WTC11 (cell line): ENCODE results near the gene SLC39A7. TPM values are rescaled to one million over a fixed set of nuclear protein-coding genes. Genes with fewer than 3 reads are reported as not detected.

ENCODE experiments used
- ATAC-seq: fragments of 200-7000 bp; cut with Tn5 transposase; 2 replicates; pipeline ENCODE4 v1.10.0; 2021; ENCODE audit warnings: mild to moderate bottlenecking, moderate library complexity
- CTCF ChIA-PET: fragments of 300-600 bp; sonication (Branson Sonifier 250); formaldehyde crosslinking; loops from one replicate; lab custom pipeline; 2021; ENCODE audit warnings: antibody characterized with exemption; lab: Charles Lee
- POLR2A ChIA-PET: fragments of 350-600 bp; sonication (Branson Sonifier 250); formaldehyde crosslinking; loops from one replicate; lab custom pipeline; 2021; ENCODE audit warnings: antibody characterized with exemption; lab: Charles Lee
- DNase-seq: peaks from one replicate; pipeline ENCODE4 v3.0.0; 2021; ENCODE audit warnings: low spot score
- H3K27ac Mint-ChIP-seq: 2 replicates; pipeline ENCODE4 v1.8.0; 2021; ENCODE audit warnings: mixed read lengths
- H3K27me3 Mint-ChIP-seq: 2 replicates; pipeline ENCODE4 v1.8.0; 2021; ENCODE audit warnings: low read depth, mild to moderate bottlenecking, moderate library complexity, mixed read lengths
- H3K36me3 Mint-ChIP-seq: 2 replicates; pipeline ENCODE4 v1.8.0; 2021; ENCODE audit warnings: mixed read lengths
- H3K4me1 Mint-ChIP-seq: 2 replicates; pipeline ENCODE4 v1.8.0; 2022; ENCODE audit warnings: mixed read lengths
- H3K4me3 Mint-ChIP-seq: 2 replicates; pipeline ENCODE4 v1.8.0; 2021; ENCODE audit warnings: mild to moderate bottlenecking, moderate library complexity, mixed read lengths
- H3K9me3 Mint-ChIP-seq: 2 replicates; pipeline ENCODE4 v1.8.0; 2021; ENCODE audit warnings: mixed read lengths
- CREB1 ChIP-seq: sonication (generic); formaldehyde crosslinking; IDR thresholded peaks from 2 replicates; pipeline ENCODE4 v1.8.0; 2023; ENCODE audit warnings: mild to moderate bottlenecking, missing genetic modification reagents
- CREM ChIP-seq: sonication (generic); formaldehyde crosslinking; IDR thresholded peaks from 2 replicates; pipeline ENCODE4 v1.8.1; 2022; ENCODE audit warnings: mild to moderate bottlenecking, missing genetic modification reagents, moderate library complexity
- ERG ChIP-seq: fragments of 250-450 bp; sonication (Bioruptor Pico); IDR thresholded peaks from 2 replicates; pipeline ENCODE4 v1.8.0; 2021; ENCODE audit warnings: mild to moderate bottlenecking
- ETV6 ChIP-seq: sonication (generic); formaldehyde crosslinking; IDR thresholded peaks from 2 replicates; pipeline ENCODE4 v1.8.1; 2022; ENCODE audit warnings: mild to moderate bottlenecking, missing genetic modification reagents
- FOXJ3 ChIP-seq: sonication (generic); formaldehyde crosslinking; IDR thresholded peaks from 2 replicates; pipeline ENCODE4 v1.9.0; 2021; ENCODE audit warnings: missing genetic modification reagents, mild to moderate bottlenecking, borderline replicate concordance
- GTF2I ChIP-seq: fragments of 250-450 bp; sonication (Bioruptor Pico); conservative IDR thresholded peaks from 2 replicates; pipeline ENCODE4 v1.4.0; 2021; ENCODE audit warnings: mild to moderate bottlenecking
- IRF1 ChIP-seq: sonication (generic); formaldehyde crosslinking; IDR thresholded peaks from 2 replicates; pipeline ENCODE4 v1.8.0; 2023; ENCODE audit warnings: missing genetic modification reagents
- MYBL2 ChIP-seq: sonication (generic); formaldehyde crosslinking; IDR thresholded peaks from 2 replicates; pipeline ENCODE4 v1.8.1; 2023; ENCODE audit warnings: mild to moderate bottlenecking, moderate library complexity, missing genetic modification reagents
- NFYB ChIP-seq: sonication (generic); formaldehyde crosslinking; conservative IDR thresholded peaks from 2 replicates; pipeline ENCODE4 v1.8.0; 2022; ENCODE audit warnings: low read depth, missing genetic modification reagents
- NR3C1 ChIP-seq: sonication (generic); formaldehyde crosslinking; conservative IDR thresholded peaks from 2 replicates; pipeline ENCODE4 v1.8.1; 2023; ENCODE audit warnings: low read depth, mild to moderate bottlenecking, missing genetic modification reagents
- PRDM15 ChIP-seq: sonication (generic); formaldehyde crosslinking; IDR thresholded peaks from 2 replicates; pipeline ENCODE4 v1.8.0; 2022; ENCODE audit warnings: missing genetic modification reagents
- PRRX2 ChIP-seq: fragments of 250-450 bp; sonication (Bioruptor Pico); IDR thresholded peaks from 2 replicates; pipeline ENCODE4 v1.8.0; 2021; ENCODE audit warnings: mild to moderate bottlenecking
- SP1 ChIP-seq: sonication (generic); formaldehyde crosslinking; conservative IDR thresholded peaks from 2 replicates; pipeline ENCODE4 v1.8.1; 2022; ENCODE audit warnings: missing genetic modification reagents
- TCF7 ChIP-seq: sonication (generic); formaldehyde crosslinking; IDR thresholded peaks from 2 replicates; pipeline ENCODE4 v1.8.0; 2022; ENCODE audit warnings: mild to moderate bottlenecking, low read depth, missing genetic modification reagents, moderate library complexity
- TEAD4 ChIP-seq: sonication (generic); formaldehyde crosslinking; IDR thresholded peaks from 2 replicates; pipeline ENCODE4 v1.8.0; 2022; ENCODE audit warnings: mild to moderate bottlenecking, missing genetic modification reagents
- TP53 ChIP-seq: sonication (generic); formaldehyde crosslinking; IDR thresholded peaks from 2 replicates; pipeline ENCODE4 v1.8.1; 2023; ENCODE audit warnings: mild to moderate bottlenecking, missing genetic modification reagents
- ZBTB21 ChIP-seq: sonication (generic); formaldehyde crosslinking; IDR thresholded peaks from 2 replicates; pipeline ENCODE4 v1.8.1; 2023; ENCODE audit warnings: mild to moderate bottlenecking, missing genetic modification reagents, borderline replicate concordance
- ZMAT4 ChIP-seq: fragments of 250-450 bp; sonication (Bioruptor Pico); IDR thresholded peaks from 2 replicates; pipeline ENCODE4 v1.9.0; 2021; ENCODE audit warnings: mild to moderate bottlenecking
- ZNF263 ChIP-seq: sonication (generic); formaldehyde crosslinking; IDR thresholded peaks from 2 replicates; pipeline ENCODE4 v1.8.1; 2022; ENCODE audit warnings: low read depth, mild to moderate bottlenecking, moderate library complexity, missing genetic modification reagents
- ZNF416 ChIP-seq: fragments of 250-450 bp; sonication (Bioruptor Pico); IDR thresholded peaks from 2 replicates; pipeline ENCODE4 v1.9.0; 2021; ENCODE audit warnings: mild to moderate bottlenecking, inconsistent platforms
- total RNA-seq: library from RNA; stranded (reverse); gene quantifications from 3 replicates; pipeline ENCODE4 v1.2.3, GENCODE V29; 2021

SLC39A7 gene
- total RNA-seq, 1 experiment from 2014 or later, result 163 TPM

- POLR2A ChIA-PET, result no interaction called here
- ATAC-seq (no peak), DNase-seq (no peak)
- CTCF ChIA-PET, result interaction anchor here (1.0 to 2.7 kb wide), 5 partner anchors 9 to 171 kb away, joined by 3 to 34 read pairs (median 14); no protein-coding TSS in a partner anchor
- Mint-ChIP-seq H3K36me3 (no peaks in the 10 kb centered on the region), H3K4me3 (no peak overlapping the region), H3K4me1 (0 out of 2 replicates have a peak, but pooled peaks cover 3% of the 10 kb centered on the region), H3K27ac (no peak overlapping the region), H3K27me3 (peaks cover 6% of the 10 kb centered on the region; the same call in 1 of the 2 replicates), H3K9me3 (no peaks in the 10 kb centered on the region)
- no peak for TF ChIP-seq IRF1 (CRISPR knock-in tag)
- TF ChIP-seq GTF2I (CRISPR knock-in tag), result no peak
- no peak for TF ChIP-seq NR3C1 (CRISPR knock-in tag)
- no peak for TF ChIP-seq ZNF263 (CRISPR knock-in tag)
- no peak for TF ChIP-seq SP1 (CRISPR knock-in tag)
- TF ChIP-seq TCF7 (CRISPR knock-in tag), result no peak
- no peak for TF ChIP-seq PRRX2 (CRISPR knock-in tag)
- no peak for TF ChIP-seq FOXJ3
- no peak for TF ChIP-seq TP53 (CRISPR knock-in tag)
- TF ChIP-seq ZBTB21, result no peak
- no peak for TF ChIP-seq CREB1 (CRISPR knock-in tag)
- no peak for TF ChIP-seq NFYB (CRISPR knock-in tag)
- TF ChIP-seq ZMAT4 (CRISPR knock-in tag), result no peak
- no peak for TF ChIP-seq ERG (CRISPR knock-in tag)
- TF ChIP-seq ETV6 (CRISPR knock-in tag), result no peak
- TF ChIP-seq ZNF416 (CRISPR knock-in tag), result no peak
- TF ChIP-seq MYBL2 (CRISPR knock-in tag), result no peak
- no peak for TF ChIP-seq PRDM15
- no peak for TF ChIP-seq TEAD4 (CRISPR knock-in tag)
- no peak for TF ChIP-seq CREM (CRISPR knock-in tag)
Observed at GRCh38 chr6:33171016-33171879, 29.4 kb upstream of the SLC39A7 start.
